ENCODE results near the gene LAMA3.
A peak's percentile ranks its signal among the peaks of the same experiment; 100 is the strongest.

LAMA3 gene

DNA sequence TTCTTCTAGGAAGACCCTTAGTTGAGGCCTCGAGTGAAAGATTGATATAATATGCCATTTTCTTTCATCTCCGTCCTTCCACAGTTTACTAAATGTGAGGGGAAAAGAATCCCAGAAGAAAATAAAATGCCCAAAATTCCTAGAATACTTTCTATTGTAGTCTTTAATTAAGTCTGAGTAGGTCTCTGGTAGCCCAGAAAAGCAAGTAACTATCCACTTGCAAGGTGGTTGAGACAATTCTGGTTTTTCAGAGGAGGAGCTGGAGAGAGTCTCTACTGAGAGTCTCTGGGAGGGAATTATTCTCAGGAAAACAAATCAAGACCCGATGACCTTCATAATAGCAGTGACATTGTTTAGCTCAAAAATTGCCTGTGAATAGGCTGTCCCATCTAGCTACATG, 261.4 kb downstream of the LAMA3 start:
- DNase-seq (ENCODE audit: low read depth), result no peak
- in situ Hi-C loops (cut with HindIII; ENCODE audit: low sequenced_read_pairs), result no loop called here
- TF ChIP-seq, protein P1, sequence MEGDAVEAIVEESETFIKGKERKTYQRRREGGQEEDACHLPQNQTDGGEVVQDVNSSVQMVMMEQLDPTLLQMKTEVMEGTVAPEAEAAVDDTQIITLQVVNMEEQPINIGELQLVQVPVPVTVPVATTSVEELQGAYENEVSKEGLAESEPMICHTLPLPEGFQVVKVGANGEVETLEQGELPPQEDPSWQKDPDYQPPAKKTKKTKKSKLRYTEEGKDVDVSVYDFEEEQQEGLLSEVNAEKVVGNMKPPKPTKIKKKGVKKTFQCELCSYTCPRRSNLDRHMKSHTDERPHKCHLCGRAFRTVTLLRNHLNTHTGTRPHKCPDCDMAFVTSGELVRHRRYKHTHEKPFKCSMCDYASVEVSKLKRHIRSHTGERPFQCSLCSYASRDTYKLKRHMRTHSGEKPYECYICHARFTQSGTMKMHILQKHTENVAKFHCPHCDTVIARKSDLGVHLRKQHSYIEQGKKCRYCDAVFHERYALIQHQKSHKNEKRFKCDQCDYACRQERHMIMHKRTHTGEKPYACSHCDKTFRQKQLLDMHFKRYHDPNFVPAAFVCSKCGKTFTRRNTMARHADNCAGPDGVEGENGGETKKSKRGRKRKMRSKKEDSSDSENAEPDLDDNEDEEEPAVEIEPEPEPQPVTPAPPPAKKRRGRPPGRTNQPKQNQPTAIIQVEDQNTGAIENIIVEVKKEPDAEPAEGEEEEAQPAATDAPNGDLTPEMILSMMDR (IDR thresholded peaks at IDR 0.05; ENCODE audit: low read depth, low read length, missing control alignments), result no peak
- no peak overlapping the region for H3K4me3 ChIP-seq (ENCODE audit: low read depth, low read length)

DNA sequence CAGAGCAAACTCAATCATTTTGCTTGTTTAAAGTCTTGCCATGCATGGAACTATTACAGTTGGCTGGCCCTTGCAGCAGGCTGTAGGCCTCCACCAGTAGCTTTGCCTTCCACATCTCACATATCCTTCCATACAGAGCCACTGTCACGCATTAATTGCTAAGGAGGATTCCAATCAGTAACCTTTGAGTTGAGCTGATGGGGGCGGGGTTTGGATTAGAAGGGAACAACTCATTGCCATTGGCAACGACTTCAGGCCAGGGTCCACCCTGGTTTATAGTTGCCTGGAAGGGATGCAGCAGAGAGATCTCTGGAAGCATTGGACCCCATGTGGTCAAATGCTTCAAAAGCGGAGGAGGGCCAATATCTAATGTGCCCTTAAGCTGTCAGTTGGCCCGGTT, 262.0 kb downstream of the LAMA3 start:
- in situ Hi-C loops (cut with HindIII; ENCODE audit: low sequenced_read_pairs), result no loop called here
- no peak overlapping the region for H3K4me3 ChIP-seq (ENCODE audit: low read depth, low read length)
- DNase-seq (ENCODE audit: low read depth), result no peak
- TF ChIP-seq, protein P1 (IDR thresholded peaks at IDR 0.05; ENCODE audit: low read depth, low read length, missing control alignments), result no peak

DNA sequence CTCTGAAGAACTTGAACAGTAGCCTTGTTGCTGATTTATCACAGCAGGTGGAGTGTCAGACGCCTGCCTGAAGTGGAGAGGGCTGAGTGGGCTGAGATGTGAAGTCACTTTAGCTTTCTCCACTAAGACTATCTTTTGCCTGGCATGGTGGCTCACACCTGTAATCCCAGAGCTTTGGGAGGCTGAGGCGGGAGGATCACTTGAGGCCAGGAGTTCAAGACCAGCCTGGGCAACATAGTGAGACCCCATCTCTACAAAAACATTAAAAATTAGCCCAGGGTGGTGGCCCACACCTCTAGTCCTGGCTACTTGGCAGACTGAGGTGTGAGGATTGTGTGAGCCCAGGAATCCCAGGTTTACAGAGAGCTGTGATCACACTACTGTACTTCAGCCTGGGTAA, 264.7 kb downstream of the LAMA3 start:
- no peak overlapping the region for H3K4me3 ChIP-seq (ENCODE audit: low read depth, low read length)
- DNase-seq (ENCODE audit: low read depth), result no peak
- in situ Hi-C loops (cut with HindIII; ENCODE audit: low sequenced_read_pairs), result no loop called here
- TF ChIP-seq, protein P1 (IDR thresholded peaks at IDR 0.05; ENCODE audit: low read depth, low read length, missing control alignments), result no peak

DNA sequence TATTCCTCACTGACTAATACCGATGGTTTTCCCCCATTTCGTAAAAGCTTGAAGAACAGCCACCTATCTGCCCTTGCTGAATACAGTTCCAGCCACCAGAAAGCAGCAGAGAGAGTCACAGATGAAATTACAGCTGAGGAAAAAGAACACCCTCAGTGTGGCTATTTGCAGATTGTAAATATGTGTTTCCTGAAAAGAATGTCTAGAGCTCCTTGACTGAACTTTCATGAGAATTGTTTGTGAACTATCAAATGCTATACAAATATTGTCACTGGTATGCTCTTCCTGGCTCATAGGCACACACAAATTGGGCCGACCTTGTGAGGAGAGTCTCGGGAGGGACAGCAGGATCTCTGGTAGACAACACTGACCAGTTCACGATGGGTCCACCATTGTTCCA, 267.2 kb downstream of the LAMA3 start:
- TF ChIP-seq, protein P1 (IDR thresholded peaks at IDR 0.05; ENCODE audit: low read depth, low read length, missing control alignments), result no peak
- in situ Hi-C loops (cut with HindIII; ENCODE audit: low sequenced_read_pairs), result no loop called here
- H3K4me3 ChIP-seq (ENCODE audit: low read depth, low read length), result no peak overlapping the region
- no peak for DNase-seq (ENCODE audit: low read depth)

DNA sequence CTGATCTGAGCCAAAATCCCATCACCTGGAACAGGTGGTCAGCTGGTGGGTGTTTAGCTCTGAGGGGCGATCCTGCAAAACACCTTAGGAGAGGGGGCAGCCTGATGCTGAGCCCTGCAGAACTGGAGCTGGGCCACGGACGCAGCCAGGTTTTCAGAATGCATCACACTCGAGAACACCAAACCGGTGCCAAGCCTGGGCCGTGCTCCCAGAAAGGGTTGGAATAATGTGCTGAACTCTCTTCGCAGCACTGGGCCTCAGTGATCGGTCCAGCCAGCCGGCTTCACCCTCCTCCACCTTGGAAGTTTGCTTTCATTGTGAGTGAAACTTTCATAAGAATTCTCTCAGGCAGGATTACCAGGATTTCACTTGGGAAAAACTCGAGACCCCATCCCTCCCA, 268.8 kb downstream of the LAMA3 start:
- TF ChIP-seq, protein P1 (IDR thresholded peaks at IDR 0.05; ENCODE audit: low read depth, low read length, missing control alignments), result no peak
- in situ Hi-C loops (cut with HindIII; ENCODE audit: low sequenced_read_pairs), result no loop called here
- peak; percentile 32 for DNase-seq (ENCODE audit: low read depth)
- no peak overlapping the region for H3K4me3 ChIP-seq (ENCODE audit: low read depth, low read length)

DNA sequence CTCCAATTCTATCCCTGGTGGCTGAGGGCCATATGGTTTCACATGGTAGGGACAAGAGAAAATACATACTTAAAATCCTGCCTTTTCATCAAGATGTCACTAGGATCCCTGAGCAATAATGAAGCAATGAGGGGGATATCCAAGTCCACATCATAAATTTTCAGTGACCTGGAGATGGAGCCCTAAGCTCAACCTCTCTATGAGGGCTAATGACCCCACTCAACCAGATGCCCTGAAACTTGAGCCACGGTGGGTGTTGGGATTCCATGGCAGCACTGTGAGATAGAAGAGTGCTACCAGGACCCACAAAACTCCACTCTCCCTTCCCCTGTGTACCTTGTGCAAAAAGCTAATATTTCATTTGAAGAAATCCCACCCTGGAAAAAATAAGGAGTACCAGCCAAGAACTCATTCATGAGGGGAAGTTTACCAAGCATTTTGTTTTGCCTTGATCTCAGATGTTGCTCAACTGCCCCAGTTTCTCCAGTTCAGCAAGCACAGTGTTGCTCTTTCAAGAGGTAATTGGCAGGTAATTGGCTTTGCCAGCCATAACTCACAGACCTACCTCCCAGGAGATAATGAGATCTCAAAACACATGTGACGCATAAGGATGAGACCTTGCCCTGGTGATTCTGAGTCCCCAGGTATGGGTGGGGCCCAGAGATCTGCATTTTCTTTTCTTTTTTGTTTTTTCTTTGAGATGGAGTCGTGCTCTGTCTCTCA, 274.4 kb downstream of the LAMA3 start:
- in situ Hi-C loops (cut with HindIII; ENCODE audit: low sequenced_read_pairs), result no loop called here
- H3K4me3 ChIP-seq (ENCODE audit: low read depth, low read length), result no peak overlapping the region
- no peak for DNase-seq (ENCODE audit: low read depth)
- TF ChIP-seq, protein P1 (IDR thresholded peaks at IDR 0.05; ENCODE audit: low read depth, low read length, missing control alignments), result no peak
